ENCODE measurements around the gene F11R.
"Not testable (repeated sequence)": the region's sequence is repeated elsewhere in the genome, so short reads cannot be mapped to it uniquely, and the experiment has no call there.

The F11R gene

GRCh38 chr1:161021970-161022353 lies 1.0 kb upstream of the F11R start:
- Histone ChIP-seq H3K9me3 (ENCODE audit: control insufficient read depth, low read length) (no peaks in the 10 kb centered on the region), H3K27ac (ENCODE audit: insufficient read depth, low read depth, low read length, poor library complexity, severe bottlenecking) (no peak overlapping the region), H3K4me1 (ENCODE audit: control insufficient read depth, insufficient read depth, low read length) (peaks cover 6% of the 10 kb centered on the region), H3K36me3 (ENCODE audit: control insufficient read depth, insufficient read depth, low read length) (no peaks in the 10 kb centered on the region), H3K27me3 (ENCODE audit: control insufficient read depth, insufficient read depth, low read length, poor library complexity, severe bottlenecking) (no peaks in the 10 kb centered on the region), H3K4me3 (ENCODE audit: insufficient read depth, low read depth, low read length) (no peak overlapping the region)
- WGBS, 2 experiments, result 86 to 99% methylated on average over 1 to 2 of the region's 2 CpGs

DNA sequence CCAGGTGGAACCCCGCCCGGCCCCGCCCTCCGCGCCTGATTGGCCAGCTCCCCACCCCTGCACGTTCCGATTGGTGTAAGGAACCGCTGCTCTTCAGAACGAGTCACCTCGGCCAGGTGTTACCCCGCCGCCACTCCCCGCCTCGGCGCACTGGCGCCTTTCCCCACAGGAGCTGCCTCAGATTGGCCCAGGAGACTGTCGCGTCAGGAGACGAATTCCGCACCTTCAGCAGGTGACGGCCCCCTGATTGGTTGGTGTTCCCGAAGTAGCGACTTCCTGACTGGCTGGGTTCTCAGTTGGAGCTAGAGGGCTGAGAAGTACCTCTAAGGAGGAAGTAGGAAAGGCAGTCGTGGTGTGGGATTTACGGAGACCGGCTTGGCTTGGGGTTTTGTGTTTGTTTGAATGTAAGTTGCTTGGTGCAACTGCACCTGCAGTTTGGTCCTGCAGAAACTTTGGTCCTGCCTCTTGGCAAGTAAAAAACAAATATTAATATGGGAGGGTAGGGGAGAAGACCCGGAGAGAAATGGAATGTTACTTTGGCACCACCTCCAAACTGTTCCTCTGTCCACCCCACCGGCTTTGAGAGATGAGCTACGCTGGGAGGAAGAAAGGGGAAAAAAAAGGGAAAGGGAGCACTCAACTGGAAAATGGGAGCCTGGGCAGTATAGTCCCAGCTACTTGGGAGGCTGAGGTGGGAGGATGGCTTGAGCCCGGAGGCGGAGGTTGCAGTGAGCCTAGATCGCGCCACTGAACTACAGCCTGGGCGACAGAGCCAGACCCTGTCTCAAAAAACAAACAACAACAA lies 415 bp upstream of the F11R start:
- no peak overlapping the region for H3K27ac ChIP-seq (ENCODE audit: insufficient read depth, low read depth, low read length, poor library complexity, severe bottlenecking)
- no peaks in the 10 kb centered on the region for H3K27me3 ChIP-seq (ENCODE audit: control insufficient read depth, insufficient read depth, low read length, poor library complexity, severe bottlenecking)
- H3K36me3 ChIP-seq (ENCODE audit: control insufficient read depth, insufficient read depth, low read length), result no peaks in the 10 kb centered on the region
- H3K9me3 ChIP-seq (ENCODE audit: control insufficient read depth, low read length), result no peaks in the 10 kb centered on the region
- H3K4me3 ChIP-seq (ENCODE audit: insufficient read depth, low read depth, low read length), result peak overlapping the region; percentile 78
- WGBS, 2 experiments, result 15 to 16% methylated on average over 34 of the region's 34 CpGs
- peaks cover 6% of the 10 kb centered on the region for H3K4me1 ChIP-seq (ENCODE audit: control insufficient read depth, insufficient read depth, low read length)

- Histone ChIP-seq H3K4me1 (ENCODE audit: control insufficient read depth, insufficient read depth, low read length) (peaks cover 6% of the 10 kb centered on the region), H3K27ac (ENCODE audit: insufficient read depth, low read depth, low read length, poor library complexity, severe bottlenecking) (no peak overlapping the region)
- WGBS, 2 experiments, result 5 to 8% methylated on average over 10 of the region's 10 CpGs
Observed at GRCh38 chr1:161019751-161020495, 1.0 kb downstream of the F11R start.

DNA sequence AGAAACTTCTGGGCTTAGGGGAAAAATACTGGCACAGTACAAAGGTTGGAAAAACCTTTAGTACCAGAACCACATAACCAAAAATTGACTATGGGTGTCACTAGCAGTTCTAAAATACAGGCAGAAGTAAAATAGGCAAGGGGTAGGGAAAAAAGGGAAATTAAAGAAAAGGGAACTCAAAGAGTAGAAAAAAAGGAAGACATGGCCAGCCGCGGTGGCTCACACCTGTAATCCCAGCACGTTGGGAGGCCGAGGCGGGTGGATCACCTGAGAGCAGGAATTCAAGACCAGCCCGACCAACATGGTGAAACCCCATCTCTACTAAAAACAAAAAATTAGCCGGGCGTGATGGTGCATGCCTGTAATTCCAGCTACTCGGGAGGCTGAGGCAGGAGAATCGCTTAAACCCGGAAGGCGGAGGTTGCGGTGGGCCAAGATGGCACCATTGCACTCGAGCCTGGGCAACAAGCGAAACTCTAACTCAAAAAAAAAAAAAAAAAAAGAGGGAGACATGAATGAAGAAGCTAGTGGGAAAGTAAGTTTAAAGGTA lies 1.8 kb downstream of the F11R start:
- H3K27me3 ChIP-seq (ENCODE audit: control insufficient read depth, insufficient read depth, low read length, poor library complexity, severe bottlenecking); H3K4me1 ChIP-seq (ENCODE audit: control insufficient read depth, insufficient read depth, low read length); H3K36me3 ChIP-seq (ENCODE audit: control insufficient read depth, insufficient read depth, low read length); H3K9me3 ChIP-seq (ENCODE audit: control insufficient read depth, low read length); H3K27ac ChIP-seq (ENCODE audit: insufficient read depth, low read depth, low read length, poor library complexity, severe bottlenecking); H3K4me3 ChIP-seq (ENCODE audit: insufficient read depth, low read depth, low read length): not testable (repeated sequence)
- 91 to 93% methylated on average over 14 to 15 of the region's 15 CpGs for WGBS, 2 experiments

More at GRCh38 chr1:161019751-161020495, 1.0 kb downstream of the F11R start:
- H3K36me3 ChIP-seq (ENCODE audit: control insufficient read depth, insufficient read depth, low read length), result no peaks in the 10 kb centered on the region
- peak overlapping the region; percentile 78 for H3K4me3 ChIP-seq (ENCODE audit: insufficient read depth, low read depth, low read length)
- H3K27me3 ChIP-seq (ENCODE audit: control insufficient read depth, insufficient read depth, low read length, poor library complexity, severe bottlenecking), result no peaks in the 10 kb centered on the region
- no peaks in the 10 kb centered on the region for H3K9me3 ChIP-seq (ENCODE audit: control insufficient read depth, low read length)

GRCh38 chr1:161018631-161018930 lies 2.4 kb downstream of the F11R start:
- Histone ChIP-seq H3K9me3 (ENCODE audit: control insufficient read depth, low read length) (no peaks in the 10 kb centered on the region), H3K27me3 (ENCODE audit: control insufficient read depth, insufficient read depth, low read length, poor library complexity, severe bottlenecking) (no peaks in the 10 kb centered on the region), H3K27ac (ENCODE audit: insufficient read depth, low read depth, low read length, poor library complexity, severe bottlenecking) (no peak overlapping the region), H3K4me1 (ENCODE audit: control insufficient read depth, insufficient read depth, low read length) (peaks cover 6% of the 10 kb centered on the region), H3K36me3 (ENCODE audit: control insufficient read depth, insufficient read depth, low read length) (no peaks in the 10 kb centered on the region), H3K4me3 (ENCODE audit: insufficient read depth, low read depth, low read length) (no peak overlapping the region)
- WGBS, 2 experiments, result 92 to 93% methylated on average over 1 of the region's 1 CpG

DNA sequence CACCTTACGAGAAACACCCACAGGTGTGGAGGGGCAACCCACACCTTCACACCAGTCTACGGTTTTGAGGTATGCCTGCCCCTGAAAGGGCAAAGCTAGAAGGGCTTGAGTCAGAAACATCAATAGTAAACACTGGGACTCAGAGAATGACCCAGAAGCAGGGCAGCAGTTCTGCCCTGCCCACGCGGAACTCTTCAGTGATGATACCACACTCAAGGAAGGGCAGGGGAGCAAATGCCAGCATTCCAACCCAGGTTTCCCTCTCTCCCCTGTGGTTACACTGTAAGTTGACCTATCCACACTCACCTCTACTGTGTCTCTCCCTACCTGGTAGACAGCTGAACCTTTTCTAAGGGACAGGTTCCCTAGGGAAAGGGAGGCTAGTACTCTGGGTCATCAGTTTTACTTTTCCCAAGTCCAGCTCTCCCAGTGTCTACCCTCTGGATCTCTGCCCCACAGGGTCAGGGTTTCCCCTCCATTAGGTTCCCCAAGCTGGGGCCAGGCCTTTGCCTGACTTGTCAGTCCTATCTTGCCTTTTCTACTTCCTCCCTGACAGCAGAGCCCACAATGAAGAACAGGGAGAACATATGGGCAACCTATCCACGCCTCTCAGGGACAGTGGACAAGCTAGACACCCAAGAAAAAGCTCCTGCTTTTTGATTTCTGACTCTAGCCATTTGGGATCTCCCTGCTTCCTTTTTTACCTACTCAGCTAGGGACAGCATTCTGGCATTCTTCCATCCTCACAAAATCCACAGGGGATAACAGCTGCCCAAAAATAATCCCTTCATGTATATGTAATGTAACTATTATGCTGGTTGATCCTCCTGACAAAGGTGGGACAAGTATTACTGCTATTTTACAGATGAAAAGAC lies 3.0 kb downstream of the F11R start:
- 81 to 86% methylated on average over 5 of the region's 5 CpGs for WGBS, 2 experiments
- Histone ChIP-seq H3K4me3 (ENCODE audit: insufficient read depth, low read depth, low read length) (no peak overlapping the region), H3K36me3 (ENCODE audit: control insufficient read depth, insufficient read depth, low read length) (no peaks in the 10 kb centered on the region), H3K27ac (ENCODE audit: insufficient read depth, low read depth, low read length, poor library complexity, severe bottlenecking) (no peak overlapping the region), H3K4me1 (ENCODE audit: control insufficient read depth, insufficient read depth, low read length) (peaks cover 6% of the 10 kb centered on the region), H3K9me3 (ENCODE audit: control insufficient read depth, low read length) (no peaks in the 10 kb centered on the region), H3K27me3 (ENCODE audit: control insufficient read depth, insufficient read depth, low read length, poor library complexity, severe bottlenecking) (no peaks in the 10 kb centered on the region)

- not testable (repeated sequence) for H3K27ac ChIP-seq (ENCODE audit: insufficient read depth, low read depth, low read length, poor library complexity, severe bottlenecking); H3K4me3 ChIP-seq (ENCODE audit: insufficient read depth, low read depth, low read length)
- 68 to 70% methylated on average over 3 to 6 of the region's 7 CpGs for WGBS, 2 experiments
Observed at GRCh38 chr1:161017181-161017580, 3.8 kb downstream of the F11R start.

DNA sequence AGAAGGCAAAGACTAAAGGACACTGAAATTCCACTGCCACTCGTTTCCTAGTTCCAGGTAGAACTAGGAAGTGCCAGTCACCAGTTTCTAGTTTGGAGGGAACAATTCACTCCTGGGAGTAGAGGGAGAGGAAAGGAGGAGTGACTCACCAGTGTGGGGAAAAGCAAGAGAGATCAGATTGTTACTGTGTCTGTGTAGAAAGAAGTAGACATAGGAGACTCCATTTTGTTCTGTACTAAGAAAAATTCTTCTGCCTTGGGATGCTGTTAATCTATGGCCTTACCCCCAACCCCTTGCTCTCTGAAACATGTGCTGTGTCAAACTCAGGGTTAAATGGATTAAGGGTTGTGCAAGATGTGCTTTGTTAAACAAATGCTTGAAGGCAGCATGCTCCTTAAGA lies 4.3 kb downstream of the F11R start:
- H3K9me3 ChIP-seq (ENCODE audit: control insufficient read depth, low read length); H3K4me1 ChIP-seq (ENCODE audit: control insufficient read depth, insufficient read depth, low read length); H3K36me3 ChIP-seq (ENCODE audit: control insufficient read depth, insufficient read depth, low read length); H3K27me3 ChIP-seq (ENCODE audit: control insufficient read depth, insufficient read depth, low read length, poor library complexity, severe bottlenecking); H3K27ac ChIP-seq (ENCODE audit: insufficient read depth, low read depth, low read length, poor library complexity, severe bottlenecking); H3K4me3 ChIP-seq (ENCODE audit: insufficient read depth, low read depth, low read length): not testable (repeated sequence)
- 93 to 95% methylated on average over 1 of the region's 1 CpG for WGBS, 2 experiments

More at GRCh38 chr1:161017181-161017580, 3.8 kb downstream of the F11R start:
- H3K9me3 ChIP-seq (ENCODE audit: control insufficient read depth, low read length); H3K4me1 ChIP-seq (ENCODE audit: control insufficient read depth, insufficient read depth, low read length); H3K27me3 ChIP-seq (ENCODE audit: control insufficient read depth, insufficient read depth, low read length, poor library complexity, severe bottlenecking); H3K36me3 ChIP-seq (ENCODE audit: control insufficient read depth, insufficient read depth, low read length): not testable (repeated sequence)

DNA sequence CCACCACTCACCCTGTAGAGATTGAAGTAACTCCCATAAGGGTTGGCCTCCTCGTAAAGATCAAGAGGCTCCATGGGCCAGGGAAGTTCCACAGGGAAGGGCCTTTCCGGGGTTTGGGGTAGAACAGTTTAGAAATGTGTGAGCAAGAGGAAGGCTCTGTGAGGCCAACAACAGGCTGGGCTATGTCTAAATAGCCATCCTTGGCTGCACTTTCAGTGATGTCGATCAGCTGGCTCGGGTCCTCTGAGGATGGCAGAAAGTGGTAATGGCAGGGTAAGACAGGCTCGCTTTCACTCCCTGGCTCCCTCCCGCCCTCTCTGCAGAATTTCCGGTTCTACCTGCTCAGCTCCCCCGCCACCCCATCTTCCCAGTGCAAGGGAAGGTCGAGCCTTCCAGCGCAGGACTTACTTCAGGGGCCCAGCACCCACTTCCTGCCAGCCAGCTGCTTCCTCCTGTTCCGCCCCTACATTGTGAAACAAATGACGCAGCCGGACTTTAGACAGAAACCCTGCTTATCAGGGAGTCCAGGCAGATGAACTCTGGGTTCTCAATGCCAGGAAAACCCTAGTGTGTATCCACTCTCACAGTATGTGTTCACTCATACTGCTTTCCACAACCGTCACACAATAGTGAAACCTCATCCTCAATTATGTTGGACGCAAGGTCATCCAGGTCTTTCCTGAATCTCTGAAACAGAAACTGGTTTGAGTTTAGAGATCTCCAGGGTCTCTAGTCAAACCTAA lies 7.3 kb downstream of the F11R start:
- no peak overlapping the region for H3K4me3 ChIP-seq (ENCODE audit: insufficient read depth, low read depth, low read length)

More for the DNA sequence above, 7.3 kb downstream of the F11R start:
- Histone ChIP-seq H3K27me3 (ENCODE audit: control insufficient read depth, insufficient read depth, low read length, poor library complexity, severe bottlenecking) (no peaks in the 10 kb centered on the region), H3K9me3 (ENCODE audit: control insufficient read depth, low read length) (no peaks in the 10 kb centered on the region), H3K36me3 (ENCODE audit: control insufficient read depth, insufficient read depth, low read length) (no peaks in the 10 kb centered on the region), H3K4me1 (ENCODE audit: control insufficient read depth, insufficient read depth, low read length) (peaks cover 6% of the 10 kb centered on the region), H3K27ac (ENCODE audit: insufficient read depth, low read depth, low read length, poor library complexity, severe bottlenecking) (no peak overlapping the region)
- WGBS, 2 experiments, result 80 to 81% methylated on average over 15 of the region's 15 CpGs
